ENCODE data around the gene MEF2D.

The MEF2D gene

GRCh38 chr1:156433032-156433431 is 67.5 kb downstream of the MEF2D start:
- Histone ChIP-seq H3K4me3 (no peak overlapping the region), H3K27ac (no peak overlapping the region)
- TF ChIP-seq, protein P1, sequence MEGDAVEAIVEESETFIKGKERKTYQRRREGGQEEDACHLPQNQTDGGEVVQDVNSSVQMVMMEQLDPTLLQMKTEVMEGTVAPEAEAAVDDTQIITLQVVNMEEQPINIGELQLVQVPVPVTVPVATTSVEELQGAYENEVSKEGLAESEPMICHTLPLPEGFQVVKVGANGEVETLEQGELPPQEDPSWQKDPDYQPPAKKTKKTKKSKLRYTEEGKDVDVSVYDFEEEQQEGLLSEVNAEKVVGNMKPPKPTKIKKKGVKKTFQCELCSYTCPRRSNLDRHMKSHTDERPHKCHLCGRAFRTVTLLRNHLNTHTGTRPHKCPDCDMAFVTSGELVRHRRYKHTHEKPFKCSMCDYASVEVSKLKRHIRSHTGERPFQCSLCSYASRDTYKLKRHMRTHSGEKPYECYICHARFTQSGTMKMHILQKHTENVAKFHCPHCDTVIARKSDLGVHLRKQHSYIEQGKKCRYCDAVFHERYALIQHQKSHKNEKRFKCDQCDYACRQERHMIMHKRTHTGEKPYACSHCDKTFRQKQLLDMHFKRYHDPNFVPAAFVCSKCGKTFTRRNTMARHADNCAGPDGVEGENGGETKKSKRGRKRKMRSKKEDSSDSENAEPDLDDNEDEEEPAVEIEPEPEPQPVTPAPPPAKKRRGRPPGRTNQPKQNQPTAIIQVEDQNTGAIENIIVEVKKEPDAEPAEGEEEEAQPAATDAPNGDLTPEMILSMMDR (IDR thresholded peaks at IDR 0.05) = no peak
- DNase-seq (ENCODE audit: low spot score) = no peak

DNA sequence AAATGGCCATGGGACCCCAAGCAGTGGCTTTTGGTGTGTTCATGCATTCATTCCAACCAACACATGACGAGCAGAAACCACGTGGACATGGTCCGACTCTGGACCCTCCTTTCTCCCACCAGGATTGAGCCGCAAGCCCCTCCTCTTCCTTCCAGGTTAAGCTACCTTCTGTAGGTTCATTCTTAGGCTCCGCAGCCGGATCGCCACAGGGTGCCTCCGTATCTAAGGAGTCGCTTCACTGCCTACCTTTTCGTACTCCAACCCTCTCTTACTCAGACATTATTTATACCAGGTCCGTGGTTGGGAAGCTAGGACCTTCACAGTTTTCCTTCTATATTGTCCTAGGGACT is 67.9 kb downstream of the MEF2D start:
- no peak for DNase-seq (ENCODE audit: low spot score)
- no peak overlapping the region for H3K4me3 ChIP-seq
- TF ChIP-seq, protein P1 (IDR thresholded peaks at IDR 0.05) = no peak
- H3K27ac ChIP-seq = no peak overlapping the region

DNA sequence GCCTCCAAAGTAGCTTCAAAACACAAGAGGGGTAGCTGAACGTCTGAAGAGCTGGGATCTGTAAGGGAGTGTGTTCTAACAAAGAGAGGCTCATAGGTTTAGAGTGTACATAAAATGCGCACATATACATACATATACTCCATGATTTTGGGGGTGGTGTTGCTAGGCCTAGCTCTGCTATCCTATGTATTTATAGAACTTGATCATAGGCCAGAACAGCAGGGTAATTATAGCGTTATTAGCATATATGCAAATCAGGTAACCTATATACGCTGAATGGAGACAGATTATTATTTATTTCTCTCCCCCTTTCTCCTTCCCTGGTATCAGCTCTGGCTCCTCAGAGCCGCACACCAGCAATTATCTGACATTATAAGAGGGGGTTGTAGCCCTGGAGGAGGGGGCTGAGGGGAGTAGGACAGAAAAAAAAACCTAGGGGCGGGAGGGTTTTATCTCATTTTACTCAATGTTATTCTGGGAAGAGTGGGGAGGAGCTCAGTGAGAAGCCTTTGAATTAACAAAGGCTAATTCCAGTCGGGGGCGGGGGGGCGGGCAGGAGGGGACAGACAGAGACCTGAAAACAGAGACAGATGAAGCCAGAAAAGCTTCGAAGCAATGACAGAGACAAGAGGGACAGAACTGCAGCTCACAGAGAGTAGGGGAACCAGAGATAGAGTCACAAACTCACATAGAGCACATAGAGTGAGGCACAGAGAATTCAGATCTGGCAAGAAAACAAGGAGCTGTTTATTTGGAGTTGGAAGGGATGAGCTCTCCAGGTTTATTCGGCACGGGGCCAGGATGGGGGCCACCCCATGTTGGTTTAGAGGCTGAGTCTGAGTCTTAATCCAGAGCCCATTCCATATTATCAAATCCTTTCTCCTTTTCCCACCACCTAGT is 68.6 kb downstream of the MEF2D start:
- Histone ChIP-seq H3K4me3 (no peak overlapping the region), H3K27ac (no peak overlapping the region)
- TF ChIP-seq, protein P1 (IDR thresholded peaks at IDR 0.05) = no peak
- no peak for DNase-seq (ENCODE audit: low spot score)

- H3K4me3 ChIP-seq = no peak overlapping the region
- TF ChIP-seq, protein P1 (IDR thresholded peaks at IDR 0.05) = no peak
Observed at GRCh38 chr1:156431366-156431765, 69.2 kb downstream of the MEF2D start.

GRCh38 chr1:156430866-156431265 is 69.7 kb downstream of the MEF2D start:
- TF ChIP-seq, protein P1 (IDR thresholded peaks at IDR 0.05) = no peak
- no peak overlapping the region for H3K27ac ChIP-seq
- DNase-seq (ENCODE audit: low spot score) = no peak
- H3K4me3 ChIP-seq = no peak overlapping the region

More at GRCh38 chr1:156431366-156431765, 69.2 kb downstream of the MEF2D start:
- H3K27ac ChIP-seq = no peak overlapping the region
- DNase-seq (ENCODE audit: low spot score) = no peak

DNA sequence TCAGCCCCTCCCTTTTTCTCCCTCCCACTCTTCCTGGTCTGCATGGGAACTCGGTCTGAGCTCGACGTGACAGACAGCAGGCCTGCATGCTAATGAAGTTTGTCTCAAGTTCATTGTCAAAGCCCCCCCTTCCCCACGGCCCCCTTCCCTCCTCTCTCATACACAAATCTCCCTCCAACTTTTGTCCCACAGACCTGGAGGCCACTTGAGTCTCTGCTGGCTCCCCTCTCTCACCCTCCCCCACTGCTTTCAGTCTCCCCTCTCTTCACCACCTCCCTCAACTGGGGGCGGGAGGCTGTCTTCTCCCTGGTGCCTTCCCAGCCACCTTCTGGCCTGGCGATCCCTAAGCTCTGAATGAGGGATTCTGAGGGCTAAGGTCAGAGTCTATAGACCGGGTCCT is 70.3 kb downstream of the MEF2D start:
- TF ChIP-seq, protein P1 (IDR thresholded peaks at IDR 0.05) = no peak
- no peak for DNase-seq (ENCODE audit: low spot score)
- H3K27ac ChIP-seq = no peak overlapping the region
- H3K4me3 ChIP-seq = no peak overlapping the region

Measured in coronary artery (tissue), 2 donors.